Hepatocyte (in vitro differentiated cells): ENCODE results near the gene DAAM1.

ENCODE experiments used
- EZH2 ChIP-seq: fragments of 200-600 bp; sonication (generic); IDR thresholded peaks from 2 replicates; pipeline ENCODE4 v1.6.1; 2016; ENCODE audit warnings: antibody characterized with exemption, mild to moderate bottlenecking, borderline replicate concordance
- EZH2phosphoT487 ChIP-seq: fragments of 200-600 bp; sonication (generic); IDR thresholded peaks from one replicate; pipeline ENCODE4 v1.6.1; 2018; ENCODE audit warnings: antibody characterized with exemption, mild to moderate bottlenecking, low read depth, moderate library complexity; ENCODE audit not compliant: unreplicated experiment, severe bottlenecking
- TF ChIP-seq, protein P1 (sequence below): fragments of 200-600 bp; sonication (generic); IDR thresholded peaks from 2 replicates; pipeline ENCODE4 v1.5.1; 2016; ENCODE audit warnings: antibody characterized with exemption, mild to moderate bottlenecking; ENCODE audit not compliant: poor library complexity

DNA sequence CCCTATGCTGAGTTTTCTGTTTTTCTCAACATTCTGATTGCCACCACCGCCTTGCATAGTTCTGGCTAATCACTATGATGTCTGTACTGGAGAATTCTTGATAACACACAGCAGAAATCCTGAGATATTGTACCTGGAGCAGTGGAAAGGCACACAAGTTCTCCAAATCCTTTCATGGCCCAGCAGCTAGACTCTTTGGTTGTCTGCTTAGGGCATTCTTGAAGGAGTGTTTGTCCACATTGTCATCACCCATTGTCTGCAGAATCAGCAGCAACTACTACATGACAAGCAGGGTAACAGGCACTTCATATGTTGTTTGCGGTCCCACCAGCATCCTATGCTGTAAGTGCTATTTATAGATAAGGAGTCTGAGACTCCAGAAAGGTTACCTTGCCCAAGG, 128.9 kb downstream of the DAAM1 start:
- TF ChIP-seq, protein P1, sequence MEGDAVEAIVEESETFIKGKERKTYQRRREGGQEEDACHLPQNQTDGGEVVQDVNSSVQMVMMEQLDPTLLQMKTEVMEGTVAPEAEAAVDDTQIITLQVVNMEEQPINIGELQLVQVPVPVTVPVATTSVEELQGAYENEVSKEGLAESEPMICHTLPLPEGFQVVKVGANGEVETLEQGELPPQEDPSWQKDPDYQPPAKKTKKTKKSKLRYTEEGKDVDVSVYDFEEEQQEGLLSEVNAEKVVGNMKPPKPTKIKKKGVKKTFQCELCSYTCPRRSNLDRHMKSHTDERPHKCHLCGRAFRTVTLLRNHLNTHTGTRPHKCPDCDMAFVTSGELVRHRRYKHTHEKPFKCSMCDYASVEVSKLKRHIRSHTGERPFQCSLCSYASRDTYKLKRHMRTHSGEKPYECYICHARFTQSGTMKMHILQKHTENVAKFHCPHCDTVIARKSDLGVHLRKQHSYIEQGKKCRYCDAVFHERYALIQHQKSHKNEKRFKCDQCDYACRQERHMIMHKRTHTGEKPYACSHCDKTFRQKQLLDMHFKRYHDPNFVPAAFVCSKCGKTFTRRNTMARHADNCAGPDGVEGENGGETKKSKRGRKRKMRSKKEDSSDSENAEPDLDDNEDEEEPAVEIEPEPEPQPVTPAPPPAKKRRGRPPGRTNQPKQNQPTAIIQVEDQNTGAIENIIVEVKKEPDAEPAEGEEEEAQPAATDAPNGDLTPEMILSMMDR: no peak
- TF ChIP-seq EZH2 (no peak), EZH2phosphoT487 (no peak)
